HepG2 (cell line): Measurements from ENCODE around the gene RHBG. TPM values are rescaled to one million over a fixed set of nuclear protein-coding genes. Genes with fewer than 3 reads are reported as not detected.

Experiments used
- FOXC1 ChIP-seq: sonication (generic); formaldehyde crosslinking; IDR thresholded peaks from 2 replicates; pipeline ENCODE4 v1.8.0; 2022; ENCODE audit warnings: mild to moderate bottlenecking, missing genetic modification reagents, borderline replicate concordance
- GATAD1 ChIP-seq: IDR thresholded peaks from 2 replicates; pipeline ENCODE4 v1.6.1; 2016; ENCODE audit warnings: missing genetic modification reagents, missing compliant biosample characterization
- HDAC2 ChIP-seq: sonication (generic); formaldehyde crosslinking; IDR thresholded peaks from 2 replicates; pipeline ENCODE4 v1.4.0; 2020; ENCODE audit warnings: missing genetic modification reagents
- HNF4A ChIP-seq: sonication (generic); formaldehyde crosslinking; IDR thresholded peaks from 2 replicates; pipeline ENCODE4 v1.4.0; 2020; ENCODE audit warnings: missing genetic modification reagents
- IKZF5 ChIP-seq: IDR thresholded peaks from 2 replicates; pipeline ENCODE4 v1.6.1; 2018; ENCODE audit warnings: missing genetic modification reagents, mild to moderate bottlenecking, missing compliant biosample characterization
- KAT8 ChIP-seq: IDR thresholded peaks from 2 replicates; pipeline ENCODE4 v1.6.1; 2016; ENCODE audit warnings: missing genetic modification reagents, missing compliant biosample characterization
- KLF16 ChIP-seq, 2 experiments: sonication (generic) in 1 of 2; formaldehyde crosslinking in 1 of 2; IDR thresholded peaks; 2 replicates each; pipeline versions ENCODE4 v1.6.1 to v1.8.0; 2016 to 2023; ENCODE audit warnings: missing genetic modification reagents in 2 of 2, missing compliant biosample characterization in 1 of 2
- NCOA2 ChIP-seq: sonication (generic); formaldehyde crosslinking; IDR thresholded peaks from 2 replicates; pipeline ENCODE4 v1.8.0; 2022; ENCODE audit warnings: inconsistent platforms
- PHF8 ChIP-seq: sonication (generic); formaldehyde crosslinking; IDR thresholded peaks from 2 replicates; pipeline ENCODE4 v1.5.0; 2020; ENCODE audit warnings: missing genetic modification reagents
- UBTF ChIP-seq: sonication (generic); formaldehyde crosslinking; IDR thresholded peaks from 2 replicates; pipeline ENCODE4 v1.4.0; 2020; ENCODE audit warnings: mild to moderate bottlenecking, missing genetic modification reagents
- ZBTB25 ChIP-seq: IDR thresholded peaks from 2 replicates; pipeline ENCODE4 v1.6.1; 2018; ENCODE audit warnings: missing genetic modification reagents
- ZBTB40 ChIP-seq, 2 experiments: fragments of 450-650 bp in 1 of 2; sonication (generic) in 1 of 2; formaldehyde crosslinking in 1 of 2; IDR thresholded peaks; 2 replicates each; pipeline versions ENCODE4 v1.6.1 to v1.8.0; 2016 to 2022; ENCODE audit warnings: antibody characterized with exemption in 1 of 2, mild to moderate bottlenecking in 1 of 2, missing genetic modification reagents in 1 of 2
- ZMYM4 ChIP-seq: sonication (generic); formaldehyde crosslinking; IDR thresholded peaks from 2 replicates; pipeline ENCODE4 v1.8.1; 2023; ENCODE audit warnings: mild to moderate bottlenecking, missing genetic modification reagents
- ZNF615 ChIP-seq: sonication (generic); formaldehyde crosslinking; IDR thresholded peaks from 2 replicates; pipeline ENCODE4 v1.5.0; 2020; ENCODE audit warnings: mild to moderate bottlenecking, missing genetic modification reagents, borderline replicate concordance
- polyA plus RNA-seq, 8 experiments: library from polyadenylated mRNA; depleted of rRNA in 3 of 8; stranded (reverse) in 7 of 8; unstranded in 1 of 8; fragments of >200 nt; fragmentation: Illumina TruSeq in 4 of 8; extraction: Trizol in 4 of 8; gene quantifications; 2 replicates each; pipeline versions ENCODE4 v1.2.1 to v1.2.3, GENCODE V29; 2011 to 2016; ENCODE audit warnings: low read depth in 4 of 8, missing spikeins in 1 of 8, mixed read lengths in 1 of 8; ENCODE audit not compliant: insufficient read depth in 1 of 8
- total RNA-seq, 5 experiments: library from RNA; depleted of rRNA; stranded (reverse); fragments of >200 nt; fragmentation: Illumina TruSeq; extraction: Trizol; gene quantifications; 2 replicates each; pipeline ENCODE4 v1.2.3, GENCODE V29; 2016; ENCODE audit warnings: low read depth in 1 of 5

The RHBG gene
- total and polyA plus RNA-seq, 2 of the 13 experiments (the other 11 are each of a cell fraction or from before 2014, with no cell fraction given) = 61.8 to 73.5 TPM

- TF ChIP-seq ZBTB40 (IDR thresholded peaks at IDR 0.05) (no peak), ZBTB40 (CRISPR knock-in tag; IDR thresholded peaks at IDR 0.05) (peak; percentile 29; the same call in 1 of the 2 replicates), KAT8 (CRISPR knock-in tag) (0 out of 2 replicates have a peak, but pooled peaks have one; percentile 21), PHF8 (no peak), IKZF5 (0 out of 2 replicates have a peak, but pooled peaks have one; percentile 22), HDAC2 (CRISPR knock-in tag) (peak; percentile 24; the same call in 1 of the 2 replicates), KLF16 (CRISPR knock-in tag; IDR thresholded peaks at IDR 0.05) (0 out of 4 replicates have a peak, but pooled peaks of 1 of the 2 experiments have one; percentile 30), HNF4A (CRISPR knock-in tag) (peak; percentile 56; the same call in 1 of the 2 replicates), FOXC1 (peak; percentile 70; the same call in 1 of the 2 replicates), UBTF (CRISPR knock-in tag) (no peak), ZNF615 (CRISPR knock-in tag) (peak; percentile 19; the same call in 1 of the 2 replicates), GATAD1 (CRISPR knock-in tag) (no peak), NCOA2 (CRISPR knock-in tag) (peak; percentile 59), ZBTB25 (CRISPR knock-in tag) (no peak), ZMYM4 (peak; percentile 53; the same call in 1 of the 2 replicates)
Measured at GRCh38 chr1:156368157-156368658, 803 bp upstream of the RHBG start (continued).
